Smooth muscle cell of trachea (primary cell): Measurements from ENCODE around the gene NDUFC2. TPM values are rescaled to one million over a fixed set of nuclear protein-coding genes. Genes with fewer than 3 reads are reported as not detected.

ENCODE experiments used
- total RNA-seq: library from RNA; depleted of rRNA; stranded (reverse); fragments of >200 nt; gene quantifications from 2 replicates; pipeline ENCODE4 v1.2.1, GENCODE V29; 2014

NDUFC2 gene
- total RNA-seq = 133 and 158 TPM in 2 replicates

GRCh38 chr11:78079232-78080083, at the start of gene NDUFC2:
Gene NDUFC2, minus strand, starts transcription at chr11:78079862. Its CDS starts 118 bp downstream, at chr11:78079744.

GRCh38 chr11:78063440-78064181, 16.1 kb downstream of the NDUFC2 start, which contains the start of gene THRSP:
Gene THRSP, plus strand, starts transcription at chr11:78063861. Its CDS starts 21 bp downstream, at chr11:78063882.

GRCh38 chr11:78022397-78023396, 57.0 kb downstream of the NDUFC2 start, which contains the start of gene KCTD14:
Gene KCTD14, minus strand, starts transcription at chr11:78023276. Its CDS starts 27 bp downstream, at chr11:78023249.

Other genes starting within 250 kb of the NDUFC2 start
- 46.1 and 47.8 TPM in 2 replicates for gene INTS4, start 85.2 kb downstream of the NDUFC2 start, total RNA-seq
- gene KCTD14, start 56.6 kb downstream of the NDUFC2 start, total RNA-seq = 1.3 and 1.5 TPM in 2 replicates
- gene THRSP, start 16.0 kb downstream of the NDUFC2 start, total RNA-seq = 0.15 TPM in 1 of 2 replicates, not detected in the other
- 26.3 and 34.0 TPM in 2 replicates for gene ALG8, start 59.8 kb upstream of the NDUFC2 start, total RNA-seq
- gene KCTD21, start 108.8 kb upstream of the NDUFC2 start, total RNA-seq = 15.9 and 16.9 TPM in 2 replicates
- gene USP35, start 109.1 kb upstream of the NDUFC2 start, total RNA-seq = 18.9 and 19.7 TPM in 2 replicates